ENCODE measurements around the gene BUB3.

Gene BUB3

DNA sequence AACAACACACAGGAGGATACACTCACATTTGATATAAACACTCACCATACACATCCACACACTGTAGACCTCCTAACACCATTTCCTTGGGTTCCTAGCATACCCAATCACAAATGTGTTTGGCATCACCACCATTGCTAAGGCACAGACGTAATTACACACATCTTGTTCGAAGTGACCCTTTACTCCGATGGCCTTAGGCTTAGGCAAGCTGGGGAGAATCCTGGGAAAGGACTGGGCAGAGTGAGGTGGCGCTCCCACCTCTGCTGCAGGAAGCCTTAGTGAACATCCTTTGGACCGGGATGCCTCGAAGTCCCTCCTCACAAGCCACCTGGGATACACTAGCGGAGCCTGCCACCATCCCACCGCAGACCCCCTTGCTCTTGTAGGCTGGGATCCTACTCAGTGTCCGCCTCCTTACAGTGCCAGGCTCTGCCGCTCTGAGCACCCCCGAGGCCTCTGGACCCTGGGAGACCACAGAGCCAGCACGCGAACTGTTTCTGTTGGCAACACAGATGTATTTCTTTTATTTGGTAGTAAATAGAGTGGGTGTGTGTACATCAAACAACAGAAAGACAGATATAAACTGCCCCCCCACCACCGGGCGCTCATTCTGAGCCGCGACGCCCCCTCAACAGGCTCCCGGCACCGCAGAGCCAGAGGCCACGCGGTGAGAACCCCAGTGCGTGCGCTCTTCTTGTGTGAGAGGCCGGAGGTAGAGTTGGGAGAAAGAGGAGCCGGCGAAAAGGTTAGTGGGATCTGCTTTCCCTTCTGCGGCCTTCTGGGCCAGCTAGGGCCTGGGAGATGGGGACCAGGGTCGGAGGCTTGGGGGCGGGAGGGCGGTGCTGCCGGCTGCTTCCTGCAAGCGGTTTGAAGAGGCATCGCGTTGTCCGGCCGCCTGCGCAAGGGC, 12.2 kb upstream of the BUB3 start:
- no peak for DNase-seq (ENCODE audit: low read depth)

DNA sequence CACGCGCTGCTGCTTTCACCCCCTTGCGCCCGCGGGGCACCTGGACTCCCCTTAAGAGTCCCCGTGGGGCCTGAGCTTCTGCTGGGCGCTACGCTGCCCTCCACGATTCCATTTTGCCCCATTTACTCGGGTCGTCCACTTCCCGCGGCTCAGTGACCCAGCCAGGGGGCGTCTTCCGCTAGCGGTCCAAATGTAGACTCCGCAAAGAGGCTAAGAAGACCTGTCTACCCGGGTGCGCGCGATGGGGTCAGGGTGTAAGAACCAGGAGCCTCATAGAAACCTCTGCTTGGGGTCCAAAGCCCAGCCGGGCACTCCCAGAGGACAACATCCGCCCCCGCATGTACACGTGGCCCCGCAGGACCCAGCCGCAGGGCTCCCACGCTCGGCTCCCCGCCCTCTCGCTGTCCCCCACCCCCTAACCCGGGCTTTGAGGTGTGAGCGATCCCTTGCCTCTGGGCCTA, 11.5 kb upstream of the BUB3 start:
- DNase-seq (ENCODE audit: low read depth) = no peak

- no peak for DNase-seq (ENCODE audit: low read depth)
Observed at GRCh38 chr10:123143162-123143824, 10.9 kb upstream of the BUB3 start.

- no peak for DNase-seq (ENCODE audit: low read depth)
Observed at GRCh38 chr10:123143825-123144168, 10.4 kb upstream of the BUB3 start.

DNA sequence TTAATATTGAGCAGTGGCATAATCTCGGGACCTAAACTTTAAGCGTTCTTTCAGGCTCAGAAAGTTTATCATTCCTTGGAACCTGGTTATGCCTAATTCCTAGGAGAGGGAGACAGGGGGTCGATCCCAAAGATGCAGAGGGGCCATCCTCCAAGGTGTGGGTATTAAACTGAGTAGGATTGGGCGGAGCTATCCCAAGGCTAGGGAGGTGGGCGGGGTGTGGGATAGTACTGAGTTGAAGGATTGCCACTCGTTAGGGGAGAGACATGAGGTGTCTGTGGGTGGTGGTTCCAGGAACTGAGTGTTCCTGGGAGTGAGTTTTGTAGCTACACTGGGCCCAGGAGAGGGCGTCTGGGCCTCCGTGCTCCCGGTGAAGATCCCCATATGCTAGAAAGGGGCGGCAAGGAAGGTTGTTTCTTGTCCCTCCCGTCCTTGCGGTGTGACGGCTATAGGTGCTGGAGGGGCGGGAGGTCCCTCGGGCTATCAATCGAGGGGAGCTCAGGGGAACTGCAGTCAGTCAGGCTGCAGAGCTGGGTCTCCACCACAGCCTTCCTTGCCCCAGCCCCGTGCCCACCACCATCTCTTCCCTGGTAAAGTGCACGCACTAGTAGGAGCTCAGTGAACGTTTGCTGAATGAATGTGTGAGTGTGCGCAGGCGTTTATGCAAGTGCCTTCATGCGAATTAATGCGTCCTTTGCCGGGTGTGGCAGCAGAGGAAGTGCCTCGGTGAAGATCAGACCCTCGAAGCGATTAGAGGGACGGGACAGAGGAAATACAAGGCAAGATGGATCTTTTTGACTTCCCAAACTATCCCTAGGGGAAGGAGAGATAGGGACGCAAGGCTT, 9.3 kb upstream of the BUB3 start:
- no peak for DNase-seq (ENCODE audit: low read depth)

DNA sequence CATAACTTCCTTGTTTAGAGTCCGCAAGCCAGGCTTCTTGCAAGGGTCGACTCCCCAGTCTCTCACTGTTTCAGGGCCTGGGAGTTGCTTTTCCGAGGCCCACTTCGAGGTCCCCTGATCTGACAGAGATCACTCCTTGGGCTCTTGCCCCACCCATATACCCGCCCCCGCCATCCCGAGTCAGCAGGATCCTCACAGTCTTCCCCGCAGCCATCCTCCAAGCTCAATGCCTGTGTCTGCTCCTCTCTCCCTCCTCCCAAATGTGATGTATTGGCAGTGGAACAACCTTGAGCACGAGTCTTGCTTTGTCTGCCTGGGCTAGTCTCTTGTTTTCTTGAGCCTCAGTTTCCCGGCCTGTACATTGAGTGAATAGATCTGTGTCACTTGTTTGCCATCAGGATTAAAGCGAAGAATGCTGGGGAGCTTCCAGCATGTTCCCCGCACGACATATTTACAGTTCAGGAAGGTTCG, 8.6 kb upstream of the BUB3 start:
- no peak for DNase-seq (ENCODE audit: low read depth)

DNA sequence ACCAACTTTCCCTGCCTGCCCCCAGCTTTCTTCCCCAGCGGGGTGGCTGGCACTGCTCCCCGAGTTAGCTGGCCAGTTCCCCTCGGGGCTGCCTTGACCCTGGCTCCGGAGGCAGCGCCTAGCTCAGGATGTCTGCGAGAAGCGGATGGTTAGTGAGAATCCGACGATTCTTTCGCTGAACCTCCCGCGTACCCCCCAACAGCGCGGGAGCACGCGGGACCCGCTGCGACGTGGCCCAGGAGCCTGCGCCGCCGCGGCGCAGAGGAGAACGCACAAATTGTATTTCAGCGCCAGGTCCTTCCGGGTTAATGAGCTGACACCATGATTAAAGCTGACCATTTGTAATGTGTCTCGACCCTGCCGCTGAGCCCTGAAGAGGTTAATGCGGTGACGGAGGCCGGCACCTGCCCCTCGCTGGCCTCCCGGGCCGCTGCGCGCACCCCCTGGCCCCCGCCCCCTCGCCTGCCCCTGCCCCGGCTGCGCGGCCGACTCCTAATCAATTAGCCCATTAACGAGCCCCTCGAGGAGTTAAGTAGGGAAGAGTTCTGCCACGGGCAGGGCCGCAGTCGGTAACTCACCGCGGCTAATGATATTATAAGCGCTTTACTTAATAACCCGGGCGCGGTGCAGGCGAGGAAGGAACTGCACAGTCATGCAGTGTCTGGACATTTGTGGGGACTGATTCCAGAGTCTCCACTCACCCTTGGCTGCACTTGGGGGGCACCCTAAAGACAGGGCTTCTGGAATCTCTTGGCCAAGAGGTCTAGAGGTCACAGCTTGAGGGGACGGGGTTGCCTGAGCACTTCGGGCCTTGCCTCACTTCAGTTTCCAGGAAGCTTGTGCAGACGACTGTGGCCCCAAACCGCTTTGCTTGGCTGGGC, 7.9 kb upstream of the BUB3 start:
- no peak for DNase-seq (ENCODE audit: low read depth)

- no peak for DNase-seq (ENCODE audit: low read depth)
Observed at GRCh38 chr10:123146894-123147634, 7.1 kb upstream of the BUB3 start.

DNA sequence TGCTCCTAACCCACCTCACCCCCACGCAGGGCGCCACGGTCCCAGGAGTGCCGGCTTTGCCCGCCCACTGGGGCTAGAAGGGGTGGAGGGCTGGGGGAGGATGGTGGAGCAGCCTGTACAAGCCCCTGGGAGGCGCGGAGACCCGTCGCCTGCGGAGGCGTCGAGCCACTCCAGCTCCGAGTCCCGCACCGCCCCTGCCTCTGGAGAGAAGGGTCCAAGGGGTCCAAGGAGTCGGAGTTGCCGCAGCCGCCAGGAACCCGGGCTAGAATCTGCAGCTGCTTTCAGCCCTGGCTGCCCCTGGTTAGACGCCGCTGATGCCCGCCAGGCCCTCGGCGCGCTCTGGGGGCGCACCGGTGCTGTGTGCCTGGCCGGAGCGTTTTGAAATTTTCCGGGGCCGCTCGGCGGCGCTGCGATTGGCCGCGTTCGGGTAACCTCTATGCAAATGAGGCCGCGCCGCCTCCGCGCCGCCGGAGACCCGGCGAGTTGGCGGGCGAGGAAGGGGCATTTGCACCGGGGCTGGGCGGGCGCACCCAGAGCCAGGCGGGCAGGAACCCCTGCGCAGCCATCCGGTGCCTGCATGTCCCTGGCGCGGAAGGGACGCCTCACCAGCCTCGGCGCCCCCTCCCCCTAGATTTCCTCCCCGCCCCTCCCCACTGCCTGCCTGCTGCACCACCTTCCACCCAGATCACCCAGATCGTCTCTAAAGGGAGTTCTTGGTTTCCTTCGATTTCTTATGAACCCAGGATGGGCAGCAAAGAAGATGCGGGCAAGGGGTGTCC, 6.4 kb upstream of the BUB3 start, which contains the start of gene HMX2:
Gene HMX2 (plus strand): TSS at position 502 of the 779 bp plus-strand sequence. CDS start 243 bp downstream, at position 745.
- DNase-seq (ENCODE audit: low read depth) = no peak

DNA sequence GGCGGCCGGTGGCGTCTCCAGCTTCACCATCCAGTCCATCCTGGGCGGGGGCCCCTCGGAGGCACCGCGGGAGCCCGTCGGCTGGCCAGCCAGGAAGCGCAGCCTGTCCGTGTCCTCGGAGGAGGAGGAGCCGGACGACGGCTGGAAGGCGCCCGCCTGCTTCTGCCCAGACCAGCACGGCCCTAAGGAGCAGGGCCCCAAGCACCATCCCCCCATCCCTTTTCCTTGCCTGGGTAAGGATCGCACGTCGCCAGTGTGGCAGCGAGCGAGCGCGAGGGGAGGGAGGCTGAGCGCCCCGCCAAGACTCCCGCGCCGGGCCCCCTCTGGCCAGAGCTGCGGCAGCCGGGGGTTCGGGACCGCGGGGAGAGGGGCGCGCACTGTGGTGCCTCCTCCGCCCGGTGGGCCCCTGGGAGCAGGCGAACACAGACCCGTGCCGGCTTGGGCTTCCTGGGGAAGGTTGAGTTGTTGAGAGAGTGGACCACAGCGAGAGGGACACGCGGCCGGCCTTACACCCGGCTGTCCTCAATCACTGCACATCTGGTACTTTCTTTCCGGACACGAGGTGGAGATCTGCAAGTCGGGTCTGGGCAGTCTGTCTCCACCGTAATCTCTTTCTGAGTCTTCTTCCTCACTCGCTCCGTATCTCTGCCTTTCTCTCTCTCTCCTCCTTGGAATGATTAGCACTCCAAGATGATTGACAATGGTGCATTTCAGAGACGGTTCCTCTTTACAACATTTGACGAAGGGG, 5.6 kb upstream of the BUB3 start:
- DNase-seq (ENCODE audit: low read depth) = no peak

DNA sequence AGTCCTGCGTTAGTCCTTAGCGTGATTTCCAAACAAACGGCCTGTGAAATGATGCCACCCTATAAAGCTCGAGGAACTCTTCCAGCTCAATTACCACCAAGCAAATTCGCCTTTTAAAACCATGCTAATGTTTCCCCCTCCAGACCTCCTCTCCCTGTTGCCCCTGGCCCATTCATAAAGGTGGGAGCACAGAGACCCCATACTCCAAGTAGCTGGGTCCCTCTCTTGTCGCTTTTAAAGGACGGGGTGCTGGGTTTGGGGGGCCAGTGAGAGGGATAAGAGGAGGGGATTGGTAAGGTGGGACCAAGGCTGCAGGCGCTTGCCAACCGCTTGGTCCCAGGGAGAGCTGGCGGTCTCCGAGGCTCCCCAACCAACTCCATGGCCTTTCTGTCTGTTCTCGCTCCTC, 5.0 kb upstream of the BUB3 start:
- DNase-seq (ENCODE audit: low read depth) = no peak

GRCh38 chr10:123149568-123150270, 4.5 kb upstream of the BUB3 start:
- no peak for DNase-seq (ENCODE audit: low read depth)

GRCh38 chr10:123150271-123150985, 3.8 kb upstream of the BUB3 start:
- no peak for DNase-seq (ENCODE audit: low read depth)

DNA sequence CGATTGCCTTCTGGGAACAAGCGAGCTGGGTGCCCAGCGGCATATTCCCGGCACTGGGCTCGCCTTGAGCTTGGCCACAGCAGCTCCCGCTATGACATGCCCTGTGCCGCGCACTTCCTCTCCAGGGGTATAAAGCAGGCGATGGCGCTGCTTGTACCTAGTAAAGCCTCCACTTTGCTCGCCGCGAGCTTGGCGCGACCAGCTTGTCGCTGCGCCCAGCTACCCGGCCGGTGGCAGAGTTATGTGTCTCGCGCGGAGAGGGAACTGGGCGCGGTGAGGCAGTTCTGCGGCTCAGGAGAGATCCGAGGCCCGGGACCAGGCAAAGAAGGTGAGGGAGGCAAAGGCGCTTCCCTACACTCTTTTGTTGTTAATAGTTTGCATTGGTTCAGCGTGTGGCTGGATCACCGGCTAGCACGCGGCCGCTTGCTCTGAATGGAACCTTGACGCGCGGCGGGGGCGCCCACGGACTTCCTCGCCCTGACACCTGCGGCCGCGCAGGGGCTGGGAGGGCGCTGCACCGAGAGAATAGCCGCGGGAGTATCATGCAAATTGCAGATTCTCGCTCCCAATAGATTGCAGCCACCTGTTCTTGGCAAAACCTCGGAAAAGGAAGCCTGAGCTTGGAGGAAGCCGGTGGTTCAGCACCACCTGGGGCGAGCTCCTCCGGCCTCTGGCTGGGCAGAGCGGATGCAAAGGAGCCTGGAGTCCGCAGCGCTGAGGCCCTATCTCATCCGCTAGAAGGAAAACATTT, 3.0 kb upstream of the BUB3 start:
- DNase-seq (ENCODE audit: low read depth) = no peak

- DNase-seq (ENCODE audit: low read depth) = no peak
Observed at GRCh38 chr10:123151737-123152135, 2.5 kb upstream of the BUB3 start.

- no peak for DNase-seq (ENCODE audit: low read depth)
Observed at GRCh38 chr10:123153486-123154091, 613 bp upstream of the BUB3 start.

All from stimulated activated CD8-positive, alpha-beta memory T cell treated with anti-CD3 and anti-CD28 coated beads, Interleukin-7, amount 100 ng/mL, for 24 hours (primary cell).